ENCODE measurements around the gene SUPT3H. TPM values are rescaled to one million over a fixed set of nuclear protein-coding genes. Genes with fewer than 3 reads are reported as not detected.

The SUPT3H gene
- total and polyA plus RNA-seq, 7 donors = 1.7 to 4.3 (median 2.8) TPM

GRCh38 chr6:45032426-45032825, 345.3 kb downstream of the SUPT3H start:
- TF ChIP-seq, protein P1, sequence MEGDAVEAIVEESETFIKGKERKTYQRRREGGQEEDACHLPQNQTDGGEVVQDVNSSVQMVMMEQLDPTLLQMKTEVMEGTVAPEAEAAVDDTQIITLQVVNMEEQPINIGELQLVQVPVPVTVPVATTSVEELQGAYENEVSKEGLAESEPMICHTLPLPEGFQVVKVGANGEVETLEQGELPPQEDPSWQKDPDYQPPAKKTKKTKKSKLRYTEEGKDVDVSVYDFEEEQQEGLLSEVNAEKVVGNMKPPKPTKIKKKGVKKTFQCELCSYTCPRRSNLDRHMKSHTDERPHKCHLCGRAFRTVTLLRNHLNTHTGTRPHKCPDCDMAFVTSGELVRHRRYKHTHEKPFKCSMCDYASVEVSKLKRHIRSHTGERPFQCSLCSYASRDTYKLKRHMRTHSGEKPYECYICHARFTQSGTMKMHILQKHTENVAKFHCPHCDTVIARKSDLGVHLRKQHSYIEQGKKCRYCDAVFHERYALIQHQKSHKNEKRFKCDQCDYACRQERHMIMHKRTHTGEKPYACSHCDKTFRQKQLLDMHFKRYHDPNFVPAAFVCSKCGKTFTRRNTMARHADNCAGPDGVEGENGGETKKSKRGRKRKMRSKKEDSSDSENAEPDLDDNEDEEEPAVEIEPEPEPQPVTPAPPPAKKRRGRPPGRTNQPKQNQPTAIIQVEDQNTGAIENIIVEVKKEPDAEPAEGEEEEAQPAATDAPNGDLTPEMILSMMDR (IDR thresholded peaks at IDR 0.05) = no peak
- no peak for ATAC-seq

GRCh38 chr6:45031601-45032000, 346.1 kb downstream of the SUPT3H start:
- H3K27me3 ChIP-seq (ENCODE audit: insufficient read depth in 3 of 3, low read length in 2 of 3) = no peaks in the 10 kb centered on the region
- 86 to 99% (median 94%) methylated on average over 1 of the region's 1 CpG for WGBS, 3 donors
- H3K9me3 ChIP-seq = peaks cover 17% of the 10 kb centered on the region
- TF ChIP-seq, protein P1 (IDR thresholded peaks at IDR 0.05) = no peak
- H3K27ac ChIP-seq = no peak overlapping the region
- DNase-seq = no peak
- peak in 1 of 4 donors; percentile 32 for ATAC-seq
- no peaks in the 10 kb centered on the region for H3K4me1 ChIP-seq
- no peaks in the 10 kb centered on the region for H3K36me3 ChIP-seq (ENCODE audit: insufficient read depth in 1 of 2, low read depth in 1 of 2)
- intact Hi-C loops (cut with DNase I) = no loop called here
- no peak overlapping the region for H3K4me3 ChIP-seq

More at GRCh38 chr6:45032426-45032825, 345.3 kb downstream of the SUPT3H start:
- Histone ChIP-seq H3K4me1 (no peaks in the 10 kb centered on the region), H3K4me3 (no peak overlapping the region), H3K9me3 (peaks cover 10% of the 10 kb centered on the region), H3K27ac (no peak overlapping the region), H3K36me3 (ENCODE audit: insufficient read depth in 1 of 2, low read depth in 1 of 2) (no peaks in the 10 kb centered on the region), H3K27me3 (ENCODE audit: insufficient read depth in 3 of 3, low read length in 2 of 3) (no peaks in the 10 kb centered on the region)
- intact Hi-C loops (cut with DNase I) = no loop called here
- DNase-seq = no peak
- WGBS, 3 donors = 96 to 100% (median 98%) methylated on average over 2 of the region's 2 CpGs

GRCh38 chr6:45027126-45027525, 350.6 kb downstream of the SUPT3H start:
- ATAC-seq (no peak), DNase-seq (no peak)
- Histone ChIP-seq H3K4me3 (no peak overlapping the region), H3K4me1 (no peaks in the 10 kb centered on the region), H3K9me3 (peaks cover 20% of the 10 kb centered on the region), H3K27ac (no peak overlapping the region), H3K36me3 (ENCODE audit: insufficient read depth in 1 of 2, low read depth in 1 of 2) (no peaks in the 10 kb centered on the region), H3K27me3 (ENCODE audit: insufficient read depth in 3 of 3, low read length in 2 of 3) (no peaks in the 10 kb centered on the region)
- 82 to 89% (median 83%) methylated on average over 4 of the region's 4 CpGs for WGBS, 3 donors
- intact Hi-C loops (cut with DNase I) = no loop called here
- TF ChIP-seq, protein P1 (IDR thresholded peaks at IDR 0.05) = no peak

- WGBS, 3 donors = 96 to 98% (median 98%) methylated on average over 2 of the region's 2 CpGs
- Histone ChIP-seq H3K27me3 (ENCODE audit: insufficient read depth in 3 of 3, low read length in 2 of 3) (no peaks in the 10 kb centered on the region), H3K9me3 (peaks cover 20% of the 10 kb centered on the region), H3K27ac (no peak overlapping the region), H3K4me1 (no peaks in the 10 kb centered on the region), H3K4me3 (no peak overlapping the region), H3K36me3 (ENCODE audit: insufficient read depth in 1 of 2, low read depth in 1 of 2) (no peaks in the 10 kb centered on the region)
- no peak for ATAC-seq
- no peak for DNase-seq
- intact Hi-C loops (cut with DNase I) = no loop called here
- TF ChIP-seq, protein P1 (IDR thresholded peaks at IDR 0.05) = no peak
Measured at GRCh38 chr6:45026003-45026516, 351.7 kb downstream of the SUPT3H start.

DNA sequence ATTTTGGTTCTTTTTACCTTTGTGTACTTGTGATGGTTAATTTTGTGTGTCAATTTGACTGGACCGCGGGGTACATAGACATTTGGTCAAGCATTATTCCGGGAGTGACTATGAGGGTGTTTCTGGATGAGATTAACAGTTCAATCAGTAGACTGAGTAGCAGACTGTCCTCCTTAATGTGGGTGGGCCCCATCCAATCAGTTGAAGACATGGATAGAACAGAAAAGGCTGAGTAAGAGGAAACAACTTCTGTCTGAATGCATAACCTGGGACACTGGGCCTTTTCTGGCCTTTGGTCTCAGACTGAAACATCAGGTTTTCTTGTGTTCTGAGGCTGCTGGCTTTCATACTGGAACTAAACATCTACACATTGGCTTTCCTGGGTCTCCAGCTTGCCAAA, 353.1 kb downstream of the SUPT3H start:
- Histone ChIP-seq H3K36me3 (ENCODE audit: insufficient read depth in 1 of 2, low read depth in 1 of 2) (no peaks in the 10 kb centered on the region), H3K9me3 (peaks cover 20% of the 10 kb centered on the region), H3K4me1 (no peaks in the 10 kb centered on the region), H3K27ac (no peak overlapping the region), H3K27me3 (ENCODE audit: insufficient read depth in 3 of 3, low read length in 2 of 3) (no peaks in the 10 kb centered on the region), H3K4me3 (no peak overlapping the region)
- 94 to 97% (median 95%) methylated on average over 3 of the region's 3 CpGs for WGBS, 3 donors
- TF ChIP-seq, protein P1 (IDR thresholded peaks at IDR 0.05) = no peak
- intact Hi-C loops (cut with DNase I) = no loop called here
- DNase-seq (no peak), ATAC-seq (no peak)

All from psoas muscle (tissue), 8 donors.